GDM1 (cell line): Measurements from ENCODE around the gene ACO2.
"Not testable (repeated sequence)": the region's sequence is repeated elsewhere in the genome, so short reads cannot be mapped to it uniquely, and the experiment has no call there.

Source experiments
- DNase-seq: peaks from one replicate; lab custom pipeline; 2025; lab: John Stamatoyannopoulos, UW

Gene ACO2

DNA sequence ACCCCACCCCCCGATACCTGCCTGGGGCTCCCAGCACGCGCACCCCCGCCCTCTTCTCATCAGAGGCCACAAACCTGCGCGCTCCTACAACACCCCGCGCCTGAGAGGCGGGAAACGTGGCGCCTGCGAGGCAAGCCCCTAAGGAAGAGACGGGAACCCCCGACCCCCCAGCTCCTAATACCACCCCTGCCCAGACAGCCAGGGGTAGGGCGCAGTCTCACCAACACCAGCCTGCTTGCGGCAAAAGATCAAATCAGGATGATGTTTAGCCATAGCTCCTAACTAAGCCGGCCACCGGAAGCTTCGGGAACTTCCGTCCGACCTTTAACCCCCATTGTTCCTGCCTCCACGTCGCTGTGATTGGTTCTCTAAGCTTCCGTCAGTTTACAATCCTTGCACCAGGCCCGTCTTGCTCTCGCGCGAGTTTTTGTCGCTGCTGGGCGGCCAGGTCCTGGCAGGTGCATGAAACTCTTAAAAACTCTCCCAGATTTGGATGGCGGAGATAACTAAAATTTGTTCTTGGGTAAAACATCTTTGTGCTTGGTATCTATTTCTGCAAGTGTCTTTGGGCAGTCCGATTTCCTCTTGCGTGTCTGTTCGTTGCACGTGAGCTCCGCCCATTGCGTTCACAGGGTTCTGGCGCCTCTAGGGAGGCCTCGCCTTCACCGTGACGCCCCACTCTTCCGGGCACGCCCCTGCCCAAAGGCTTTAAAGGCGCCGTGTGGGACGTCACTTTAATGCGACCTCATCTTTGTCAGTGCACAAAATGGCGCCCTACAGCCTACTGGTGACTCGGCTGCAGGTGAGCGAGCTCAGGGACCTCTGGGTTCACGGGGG is at the start of gene ACO2, which contains the start of gene PHF5A:
Gene ACO2, plus strand, starts transcription at position 737 of the 837 bp plus-strand sequence. Its CDS starts 30 bp downstream, at position 767.
Gene PHF5A, minus strand, starts transcription at position 312 of the 837 bp plus-strand sequence. Its CDS starts 39 bp downstream, at position 273.
- peak; percentile 94 for DNase-seq

DNA sequence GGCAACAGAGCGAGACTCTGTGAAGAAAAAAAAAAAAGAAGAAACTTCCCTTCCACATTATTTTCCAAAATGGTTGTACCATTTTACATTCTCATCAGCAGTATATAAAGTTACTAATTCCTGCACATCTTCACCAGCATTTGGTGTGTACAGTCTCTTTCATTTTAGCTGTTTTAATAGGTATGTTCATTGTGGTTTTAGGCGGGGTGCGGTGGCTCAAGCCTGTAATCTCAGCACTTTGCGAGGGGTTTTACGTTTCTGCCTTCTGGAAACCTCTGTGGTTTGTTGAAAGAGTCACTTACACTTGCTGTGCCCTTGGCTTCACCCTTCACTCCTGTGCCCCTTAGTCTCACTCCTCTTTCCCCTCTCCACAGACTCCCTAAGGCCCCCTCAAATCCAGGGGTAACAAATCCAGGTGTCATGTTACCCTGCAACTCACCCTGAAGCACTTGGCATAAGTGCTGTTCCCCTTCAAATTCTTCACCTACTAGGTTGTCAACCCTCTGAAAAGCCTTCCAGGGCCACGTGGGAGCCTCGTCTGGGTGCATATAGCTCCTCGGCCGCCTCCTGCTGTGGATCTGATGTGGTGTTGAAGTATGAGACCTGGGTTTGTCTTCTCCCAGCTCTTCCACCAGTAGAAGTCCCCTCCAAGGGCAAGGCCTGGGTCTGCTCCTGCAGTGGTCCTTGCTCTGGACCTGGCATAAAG is 43.1 kb upstream of the ACO2 start:
- DNase-seq, result no peak

DNA sequence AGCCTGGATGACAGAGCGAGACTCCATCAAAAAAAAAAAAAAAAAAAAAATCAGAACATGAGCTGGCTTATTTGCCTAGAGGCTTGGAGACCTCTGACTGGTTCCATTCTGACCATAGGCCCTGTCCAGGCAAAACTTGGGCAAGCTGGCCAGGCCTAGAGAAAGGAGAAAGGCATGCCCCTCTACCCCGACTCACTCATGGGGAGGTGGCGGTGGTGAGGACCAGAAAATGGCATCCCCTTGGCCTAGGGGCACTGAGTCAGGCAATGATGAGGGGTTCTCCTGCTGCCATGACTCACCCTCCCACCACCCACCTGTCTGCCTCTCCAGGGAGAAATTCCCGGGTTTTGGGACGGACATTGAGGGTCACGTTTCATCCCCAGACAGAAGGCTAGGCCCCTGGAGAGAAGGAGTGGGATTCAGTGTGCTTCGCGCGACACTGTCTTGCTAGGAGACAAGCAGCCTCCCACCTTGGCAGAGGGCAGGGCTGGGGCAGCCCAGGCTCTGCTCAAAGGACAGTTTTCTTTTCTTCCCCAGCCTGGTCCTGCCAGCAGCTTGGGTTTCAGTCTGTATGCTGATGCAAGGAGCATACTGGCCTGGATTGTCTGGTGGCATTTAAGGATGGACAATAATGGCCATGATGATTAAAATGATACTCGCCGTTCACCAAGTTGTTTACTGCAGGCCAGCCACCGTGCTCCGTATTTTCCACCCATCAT is 39.5 kb upstream of the ACO2 start:
- no peak for DNase-seq

DNA sequence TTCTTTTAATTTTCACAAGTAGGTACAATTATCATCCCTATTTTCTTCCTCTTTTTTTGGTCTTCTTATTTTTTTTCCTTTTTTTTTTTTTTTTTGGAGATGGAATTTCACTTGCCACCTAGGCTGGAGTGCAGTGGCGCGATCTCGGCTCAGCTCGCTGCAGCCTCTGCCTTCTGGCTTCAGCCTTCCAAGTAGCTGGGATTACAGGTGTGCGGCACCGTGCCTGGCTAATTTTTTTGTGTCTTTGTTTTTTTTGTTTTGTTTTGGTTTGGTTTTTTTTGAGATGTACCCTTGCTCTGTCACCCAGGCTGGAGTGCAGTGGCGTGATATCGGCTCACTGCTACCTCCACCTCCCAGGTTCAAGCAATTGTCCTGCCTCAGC is 39.0 kb upstream of the ACO2 start:
- DNase-seq, result no peak

DNA sequence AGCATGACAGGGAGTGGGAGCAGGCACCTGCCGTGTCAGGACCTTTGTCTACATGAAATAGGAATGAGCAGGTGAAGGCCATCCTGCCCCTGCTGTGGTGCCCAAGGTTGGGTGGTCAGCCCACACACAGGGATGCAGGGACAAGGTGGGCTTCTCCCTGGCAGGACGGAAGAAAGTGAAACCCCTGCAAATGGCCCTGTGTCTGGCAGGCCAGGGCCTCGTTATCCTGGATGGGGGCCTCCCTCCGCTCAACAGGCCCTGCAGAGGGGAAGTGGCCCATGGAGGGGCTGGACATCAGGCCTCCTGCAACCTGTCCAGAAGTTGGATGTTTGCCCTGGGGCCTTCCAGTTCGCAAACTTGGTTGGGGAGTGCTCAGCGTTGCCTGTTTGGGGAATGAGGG is 37.3 kb upstream of the ACO2 start:
- DNase-seq, result no peak

DNA sequence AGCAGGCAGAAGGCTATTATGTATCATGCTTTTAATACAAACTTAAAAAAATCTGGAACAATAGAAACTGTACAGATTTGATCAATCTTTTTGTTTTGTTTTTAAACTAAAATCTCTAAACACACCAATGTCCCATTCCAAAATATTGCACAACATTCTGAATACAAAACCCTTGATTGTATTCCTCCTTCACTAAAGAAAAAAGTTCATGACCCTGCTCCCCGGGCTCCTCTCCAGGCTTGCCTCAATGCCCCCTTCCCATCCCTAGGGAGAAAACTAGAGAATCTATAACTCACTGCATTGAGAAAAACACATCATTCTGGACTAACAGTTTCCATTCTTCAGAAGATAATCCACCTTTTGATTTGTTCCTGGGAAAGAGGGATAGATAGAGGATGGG is 35.4 kb upstream of the ACO2 start:
- not testable (repeated sequence) for DNase-seq

DNA sequence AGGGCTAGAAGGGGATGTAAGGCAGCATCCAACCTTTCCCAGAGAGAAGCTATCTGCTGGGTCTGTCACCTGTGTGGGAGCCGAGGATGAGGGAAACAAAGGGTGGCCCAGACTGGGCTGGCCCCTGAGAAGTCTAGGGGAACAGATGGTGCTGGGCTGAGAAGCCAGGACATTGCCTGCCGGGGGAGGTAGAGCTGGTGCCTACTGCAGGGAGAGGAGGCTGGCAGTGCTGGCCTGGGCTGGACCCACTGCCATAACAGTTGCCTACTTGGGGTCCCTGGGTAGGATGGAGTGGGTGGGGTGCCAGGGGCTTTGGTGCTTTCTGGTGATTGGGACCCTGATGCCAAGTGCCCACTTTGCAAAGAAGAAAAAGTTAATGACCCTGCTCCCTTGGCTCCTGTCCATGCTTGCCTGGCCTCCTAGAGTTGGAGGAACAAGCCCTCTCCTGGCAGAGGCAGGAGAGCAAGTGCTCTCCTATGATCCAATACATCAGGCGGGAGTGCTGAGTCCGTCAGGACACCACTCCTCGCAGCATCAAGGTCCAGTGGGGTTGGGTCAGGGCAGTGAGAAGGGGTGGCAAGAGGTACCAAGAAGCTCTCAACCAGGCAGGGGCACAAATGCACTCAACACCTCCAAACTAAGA is 34.4 kb upstream of the ACO2 start:
- not testable (repeated sequence) for DNase-seq

DNA sequence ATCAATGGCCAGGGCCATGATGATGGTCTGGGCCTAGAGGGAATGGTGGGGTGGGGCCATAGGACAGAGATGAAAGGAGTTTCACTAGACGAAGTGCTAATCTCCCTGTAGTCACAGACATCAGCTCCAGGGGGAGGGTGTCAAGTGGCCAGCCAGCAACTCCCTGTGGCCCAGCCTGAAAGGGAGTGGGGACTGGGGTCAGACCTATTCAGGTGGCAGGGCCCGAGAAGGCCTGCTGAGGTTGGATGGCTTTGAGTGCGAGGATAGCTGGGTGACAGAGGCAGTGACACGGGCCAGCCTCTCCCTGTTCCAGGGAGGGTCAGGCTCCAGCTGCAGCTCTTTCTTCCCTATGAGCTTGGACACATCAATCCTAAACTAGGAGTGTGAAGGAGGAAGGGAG is 33.4 kb upstream of the ACO2 start:
- DNase-seq, result no peak

DNA sequence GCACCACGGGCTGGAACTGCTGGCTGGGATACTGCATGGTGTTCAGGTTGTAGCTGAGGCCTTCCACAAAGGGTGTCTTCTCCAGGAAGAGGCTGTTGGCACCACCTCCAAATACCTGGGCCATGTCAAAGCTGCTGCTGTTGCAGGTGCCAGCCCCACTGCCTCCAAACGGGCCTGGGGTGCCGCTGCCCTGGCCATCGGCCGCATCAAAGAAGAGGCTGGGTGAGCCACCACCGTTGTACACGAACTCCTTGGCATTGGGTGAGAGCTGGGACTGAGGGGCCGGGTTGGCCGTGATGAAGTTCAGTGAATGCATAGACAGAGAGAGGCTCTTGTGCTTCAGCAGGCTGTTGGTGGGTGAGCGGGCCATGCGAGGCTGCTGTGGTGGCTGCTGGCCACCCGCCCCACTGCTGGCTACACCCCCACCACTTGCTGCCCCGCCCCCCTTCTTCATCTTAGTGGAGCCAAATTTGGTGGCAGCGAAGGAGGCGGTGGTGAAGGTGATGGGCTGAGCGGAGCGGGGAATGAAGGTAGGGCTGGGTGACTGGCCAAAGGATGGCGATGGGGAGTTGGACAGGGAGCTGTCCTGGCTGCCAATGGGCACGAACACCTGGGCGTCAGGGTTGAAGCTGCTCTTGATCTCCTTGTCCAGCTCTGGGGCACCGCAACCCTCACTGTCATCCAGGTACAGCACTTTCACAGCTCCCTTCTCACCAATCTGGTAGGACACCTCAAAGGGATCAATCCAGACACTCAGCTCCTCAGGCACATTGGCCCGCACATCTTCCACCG is 32.4 kb upstream of the ACO2 start:
- DNase-seq, result no peak

DNA sequence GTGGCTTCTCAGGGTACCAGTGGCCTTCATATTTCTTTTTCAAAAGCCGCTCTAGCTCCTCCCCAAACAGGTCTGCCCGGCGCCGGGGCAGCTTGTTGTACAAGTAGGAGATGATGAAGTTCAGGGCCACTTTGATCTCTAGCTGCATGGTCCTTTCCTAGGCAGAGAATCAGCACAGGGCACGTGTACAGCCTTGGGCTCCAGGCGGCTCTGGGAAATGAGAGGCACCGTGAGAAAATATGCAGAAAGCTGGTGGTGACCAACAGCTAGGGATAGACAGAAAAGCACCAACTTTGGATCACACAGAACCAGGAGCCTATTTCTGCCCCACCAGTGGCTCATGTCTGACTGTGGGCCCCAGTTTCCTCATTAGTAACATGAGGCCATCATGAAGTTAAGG is 31.7 kb upstream of the ACO2 start:
- DNase-seq, result no peak

DNA sequence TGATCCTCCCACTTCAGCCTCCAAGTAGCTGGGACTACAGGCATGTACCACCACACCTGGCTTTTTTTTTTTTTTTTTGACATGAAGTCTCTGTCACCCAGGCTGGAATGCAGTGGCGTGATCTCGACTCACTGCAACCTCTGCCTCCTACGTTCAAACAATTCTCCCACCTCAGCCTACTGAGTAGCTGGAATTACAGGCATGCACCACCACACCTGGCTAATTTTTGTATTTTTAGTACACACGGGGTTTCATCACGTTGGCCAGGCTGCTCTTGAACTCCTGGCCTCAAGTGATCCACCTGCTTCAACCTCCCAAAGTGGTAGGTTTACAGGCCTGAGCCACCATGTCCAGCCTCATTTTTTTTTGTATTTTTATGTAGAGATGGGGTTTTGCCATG is 28.4 kb upstream of the ACO2 start:
- not testable (repeated sequence) for DNase-seq

DNA sequence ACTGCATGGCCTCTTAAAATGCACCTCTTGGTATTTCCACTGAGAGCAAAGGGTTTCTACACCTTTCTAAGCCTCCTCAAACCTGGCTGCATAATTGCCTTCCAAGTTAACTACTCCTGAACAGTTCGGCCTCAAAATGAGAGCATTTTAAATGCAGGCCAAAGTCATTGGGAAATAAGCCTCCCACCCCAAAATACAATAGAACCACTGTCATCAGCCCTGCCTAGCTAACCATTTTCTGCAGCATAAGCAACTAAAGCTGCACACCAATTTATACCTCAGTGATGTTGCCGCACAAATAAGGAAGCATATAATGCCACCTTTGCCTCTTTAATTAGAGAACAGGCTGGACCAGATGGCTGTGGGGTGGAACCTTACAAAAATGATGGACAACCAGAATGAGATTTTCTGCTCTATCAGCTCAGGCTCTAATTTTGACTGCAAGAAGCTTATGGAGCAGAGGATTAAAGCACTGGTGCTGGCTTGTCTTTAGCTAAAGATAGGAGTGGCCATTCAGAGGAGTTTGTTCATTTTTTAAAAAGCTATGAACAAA is 26.6 kb upstream of the ACO2 start:
- DNase-seq, result no peak

DNA sequence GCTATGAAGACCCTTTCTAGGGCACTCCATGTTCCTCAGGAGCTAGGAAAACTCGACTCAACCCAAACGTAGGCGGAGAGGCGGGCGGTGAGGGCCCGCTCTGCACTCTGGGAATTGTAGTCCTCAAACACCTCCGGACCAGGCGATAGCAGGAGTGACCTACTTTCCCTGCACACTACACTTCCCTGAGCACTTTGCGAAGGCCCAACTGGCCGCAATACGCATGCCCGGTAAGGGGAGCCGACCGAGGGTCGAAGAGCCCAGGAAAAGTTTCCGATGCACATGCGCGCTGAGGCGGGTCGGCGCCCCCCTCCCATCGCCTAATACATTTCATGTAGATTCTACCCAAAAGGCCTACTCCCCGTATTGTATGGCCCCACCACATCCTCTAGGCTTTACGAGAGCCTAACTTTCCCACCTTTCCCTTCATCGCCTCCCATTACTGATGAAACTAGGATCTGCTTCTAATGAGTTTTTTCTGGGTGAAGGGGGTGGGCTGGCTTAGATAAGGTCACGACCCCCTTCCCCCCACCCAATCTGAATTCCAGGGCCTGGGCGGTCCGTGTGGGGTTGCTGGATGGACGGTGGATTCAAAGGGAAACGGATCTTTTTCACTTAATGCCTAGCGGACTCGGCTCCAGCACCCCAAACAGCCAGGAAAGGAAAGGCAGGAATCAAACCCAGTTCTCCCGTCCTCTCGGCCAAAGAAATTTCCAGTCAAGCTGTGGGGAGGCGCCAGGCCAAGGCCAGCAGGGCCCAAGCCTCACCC is 24.4 kb upstream of the ACO2 start:
- DNase-seq, result peak; percentile 95

DNA sequence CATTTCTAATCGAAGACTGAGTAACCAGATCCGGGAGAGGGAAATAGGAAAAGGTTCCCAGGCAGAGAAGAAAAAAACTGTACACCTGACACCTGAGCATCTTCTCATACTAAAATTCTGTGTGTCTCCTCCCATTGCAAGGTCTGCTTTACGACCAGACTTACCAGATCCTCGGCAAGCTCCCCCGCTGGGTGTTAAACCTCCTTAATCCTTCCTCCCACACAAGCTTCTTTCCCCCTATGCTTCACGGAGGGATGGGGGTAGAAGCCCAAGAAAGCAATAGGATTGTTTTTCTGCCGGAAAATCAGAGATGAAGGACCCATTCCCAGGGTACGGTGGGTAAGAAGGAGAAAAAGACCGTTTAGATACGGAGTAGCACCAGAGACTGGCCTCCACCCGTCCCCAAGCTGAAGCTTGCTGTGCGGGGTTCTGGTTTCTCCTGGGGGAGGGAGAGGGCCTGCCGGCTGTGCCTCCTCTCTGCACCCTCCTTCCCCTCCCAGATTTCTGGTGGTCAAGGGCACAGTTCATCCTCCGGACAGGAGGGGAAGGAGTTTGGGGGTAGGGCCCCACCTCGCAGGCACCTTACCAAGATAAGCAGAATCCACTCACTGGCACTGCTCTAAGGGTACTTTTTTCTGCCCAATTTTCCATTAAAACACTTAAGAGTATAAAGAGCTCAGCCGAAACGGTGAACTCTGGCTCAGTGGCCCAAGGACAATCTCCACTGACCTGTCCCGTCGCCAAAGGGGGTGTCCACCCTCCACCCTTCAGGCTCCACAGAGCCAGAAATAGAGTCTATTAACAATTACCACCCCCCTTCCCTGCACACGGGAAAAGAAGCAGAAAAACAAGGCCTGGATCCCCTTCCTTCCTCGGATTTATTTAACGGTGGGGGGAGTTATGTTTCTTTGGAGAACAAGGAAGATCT is 23.5 kb upstream of the ACO2 start:
- no peak for DNase-seq

DNA sequence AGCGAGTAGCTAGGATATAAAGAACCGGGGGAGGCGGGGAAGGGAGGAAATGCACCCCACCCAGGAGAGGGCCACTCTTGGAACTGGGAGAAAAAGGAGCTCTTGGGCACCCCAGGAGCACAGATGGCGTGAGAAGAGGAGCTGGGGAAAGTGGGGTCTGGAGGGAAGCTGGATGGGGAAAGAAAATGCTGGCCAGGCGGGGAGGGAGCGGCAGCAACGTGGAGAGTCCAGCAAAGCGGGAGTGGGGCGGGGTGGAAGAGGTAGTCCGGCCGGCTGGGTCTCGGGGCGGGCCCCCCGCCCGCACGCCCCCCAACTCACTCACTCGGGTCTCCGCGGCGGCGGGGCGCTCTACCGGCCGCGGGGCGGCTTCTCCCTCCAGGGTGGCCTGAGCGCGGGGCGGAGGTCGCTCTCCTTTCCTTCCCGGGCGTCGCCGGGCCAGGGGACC is 22.8 kb upstream of the ACO2 start:
- DNase-seq, result no peak

DNA sequence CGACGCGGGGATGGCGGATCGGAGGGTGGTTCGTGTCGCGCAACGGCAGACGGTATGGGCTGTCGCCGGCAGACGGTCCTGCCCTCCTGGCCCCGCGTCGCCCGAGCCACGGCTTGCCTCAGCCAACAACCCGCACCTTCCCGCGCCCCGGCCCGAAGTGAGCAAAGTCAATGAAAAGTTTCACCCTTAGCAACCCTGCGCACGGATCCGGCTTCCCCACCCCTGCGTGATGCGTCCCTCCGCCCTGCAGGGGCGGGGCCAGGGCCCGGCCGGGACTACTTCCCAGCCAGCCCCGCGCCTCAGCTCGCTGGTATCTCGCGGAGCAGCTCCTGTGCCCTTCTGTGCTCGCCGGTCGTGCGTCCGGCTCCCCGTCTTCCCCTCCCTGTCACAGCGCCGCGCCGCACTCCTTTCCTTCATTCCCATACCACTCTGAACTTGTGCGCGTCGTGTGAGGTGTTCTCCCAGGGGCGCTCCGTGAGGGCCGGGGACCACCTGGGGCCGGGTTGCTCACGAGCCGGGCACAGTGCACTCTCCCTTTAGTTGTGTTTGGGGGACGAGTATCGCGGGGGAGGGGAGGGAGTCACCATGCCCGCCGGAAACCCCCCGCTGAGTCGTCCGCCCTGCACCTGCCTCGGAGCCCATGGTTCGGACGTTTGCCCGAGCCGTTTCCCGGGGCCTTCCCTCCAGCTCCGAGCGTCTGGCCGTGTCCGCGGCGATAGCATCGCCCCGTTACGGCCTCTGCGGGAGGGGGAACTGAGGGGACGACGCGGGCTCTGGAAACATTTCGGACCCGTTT is 22.1 kb upstream of the ACO2 start, which contains the start of gene TOB2:
Gene TOB2, minus strand, starts transcription at position 163 of the 796 bp plus-strand sequence. CDS start 9,456 bp downstream, outside the sequence.
- DNase-seq, result peak; percentile 92

DNA sequence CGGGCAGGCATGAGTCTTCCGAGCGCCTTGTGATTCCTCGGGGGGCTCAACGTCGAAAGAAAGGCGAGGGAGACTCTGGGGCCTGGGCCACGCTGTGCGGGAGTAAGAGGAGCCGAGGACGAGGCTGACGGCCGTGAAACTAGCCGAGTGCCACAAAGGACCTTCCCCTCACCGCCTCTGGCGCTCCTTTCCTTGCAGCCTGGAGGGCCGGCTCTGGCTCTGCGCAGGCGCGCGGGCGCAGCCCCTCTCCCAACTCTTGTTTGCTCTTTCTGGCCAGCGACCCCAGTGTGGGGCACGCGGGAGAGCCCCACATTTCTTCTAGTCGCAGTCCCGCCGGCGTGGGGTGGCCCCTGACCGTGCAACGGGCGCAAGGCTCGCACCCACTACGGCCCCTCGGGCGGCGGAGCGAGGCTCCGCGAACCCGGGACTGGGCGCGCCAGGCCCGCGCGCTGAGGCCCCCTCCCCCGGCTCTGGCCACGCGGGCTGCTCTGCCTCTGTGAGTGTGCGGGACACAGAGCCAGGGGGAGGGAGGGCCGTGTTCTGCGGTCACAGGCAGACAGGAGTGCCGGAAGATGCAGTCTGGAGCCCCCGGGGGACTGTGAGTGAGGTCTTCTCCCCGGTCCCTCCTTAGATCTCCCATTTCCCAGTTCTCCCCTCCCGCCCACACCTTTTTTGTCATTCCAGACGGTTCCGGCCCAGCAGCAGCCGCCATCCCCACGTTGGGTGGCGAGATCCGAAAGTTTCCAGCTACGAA is 21.3 kb upstream of the ACO2 start:
- DNase-seq, result peak; percentile 66
